Activated CD4-positive, alpha-beta memory T cell treated with anti-CD3 and anti-CD28 coated beads, Interleukin-2, amount 10 ng/mL, durations not matched to agents 7 days and 5 days (primary cell): Measurements from ENCODE around the gene LMX1B. TPM values are rescaled to one million over a fixed set of nuclear protein-coding genes. Genes with fewer than 3 reads are reported as not detected.
"Not testable (repeated sequence)": the region's sequence is repeated elsewhere in the genome, so short reads cannot be mapped to it uniquely, and the experiment has no call there.

Experiments
- CTCF ChIA-PET: fragments of 350-600 bp; sonication (Branson Sonifier 250); formaldehyde crosslinking; loops from one replicate; lab custom pipeline; 2021; ENCODE audit warnings: antibody characterized with exemption, inconsistent platforms; lab: Charles Lee
- POLR2A ChIA-PET: fragments of 350-600 bp; sonication (Branson Sonifier 250); formaldehyde crosslinking; loops from one replicate; lab custom pipeline; 2021; ENCODE audit warnings: antibody characterized with exemption; lab: Charles Lee
- DNase-seq: peaks from one replicate; pipeline ENCODE4 v3.0.0-alpha.2; 2020
- H3K27ac Mint-ChIP-seq: one replicate; pipeline ENCODE4 v1.8.0; 2021; ENCODE audit warnings: mild to moderate bottlenecking, mixed read lengths
- H3K27me3 Mint-ChIP-seq: one replicate; pipeline ENCODE4 v1.8.0; 2021; ENCODE audit warnings: mixed read lengths
- H3K36me3 Mint-ChIP-seq: one replicate; pipeline ENCODE4 v1.8.0; 2021; ENCODE audit warnings: low read depth, mixed read lengths
- H3K4me1 Mint-ChIP-seq: one replicate; pipeline ENCODE4 v1.8.0; 2021; ENCODE audit warnings: mixed read lengths
- H3K4me3 Mint-ChIP-seq: one replicate; pipeline ENCODE4 v1.8.0; 2021; ENCODE audit warnings: mild to moderate bottlenecking, mixed read lengths
- H3K9me3 Mint-ChIP-seq: one replicate; pipeline ENCODE4 v1.8.0; 2021; ENCODE audit warnings: mixed read lengths
- total RNA-seq, 2 experiments: library from RNA; stranded (reverse); gene quantifications; one replicate each; pipeline ENCODE4 v1.2.3, GENCODE V29; 2021

The LMX1B gene
- total RNA-seq, 2 experiments from 2014 or later, result not detected

DNA sequence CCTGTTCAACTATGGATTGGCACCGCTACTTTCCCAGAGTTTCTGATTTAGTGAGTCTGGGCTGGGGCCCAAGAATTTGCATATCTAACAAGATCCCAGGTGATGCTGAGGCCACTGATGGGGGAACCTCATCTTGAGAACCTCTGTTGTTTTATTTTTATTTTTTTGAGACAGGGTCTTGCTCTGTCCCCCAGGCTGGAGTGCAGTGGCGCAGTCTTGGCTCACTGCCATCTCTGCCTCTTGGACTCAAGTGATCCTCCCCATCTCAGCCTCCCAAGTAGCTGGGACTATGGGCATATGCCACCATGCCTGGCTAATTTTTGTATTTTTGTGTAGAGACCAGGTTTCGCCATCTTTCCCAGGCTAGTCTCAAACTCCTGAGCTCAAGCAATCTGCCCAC, 35.7 kb downstream of the LMX1B start:
- CTCF ChIA-PET, result no interaction called here
- POLR2A ChIA-PET, result no interaction called here

GRCh38 chr9:126650404-126651341, 36.9 kb downstream of the LMX1B start:
- CTCF ChIA-PET, result no interaction called here
- no peaks in the 10 kb centered on the region for H3K36me3 Mint-ChIP-seq

More for the DNA sequence above, 35.7 kb downstream of the LMX1B start:
- H3K36me3 Mint-ChIP-seq, result no peaks in the 10 kb centered on the region
- H3K27ac Mint-ChIP-seq, result no peak overlapping the region
- no peaks in the 10 kb centered on the region for H3K4me1 Mint-ChIP-seq
- H3K9me3 Mint-ChIP-seq, result no peaks in the 10 kb centered on the region
- DNase-seq, result no peak
- H3K27me3 Mint-ChIP-seq, result peaks cover 75% of the 10 kb centered on the region
- H3K4me3 Mint-ChIP-seq, result no peak overlapping the region

DNA sequence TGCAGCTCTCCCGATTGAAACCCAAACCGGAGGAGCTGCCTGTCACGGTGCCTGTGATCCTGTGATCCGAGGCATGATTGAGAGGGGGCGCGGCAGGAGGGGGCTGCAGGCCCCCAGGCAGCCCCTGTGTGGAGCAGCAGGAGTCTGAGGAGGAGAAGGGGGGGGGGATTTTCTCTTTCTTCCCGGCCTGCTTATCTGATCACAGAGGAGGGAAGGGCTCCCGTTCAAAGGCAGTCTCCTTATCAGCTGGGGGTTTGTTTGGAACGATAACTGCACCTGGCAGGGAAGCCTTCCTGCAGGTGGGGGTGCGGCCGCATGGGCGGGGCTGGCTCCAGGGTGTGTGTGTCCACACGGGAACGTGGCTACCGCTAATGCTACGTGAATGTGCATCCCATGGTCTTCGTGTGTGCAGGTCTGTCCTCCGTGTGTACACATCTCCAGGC, 38.4 kb downstream of the LMX1B start:
- no peak overlapping the region for H3K27ac Mint-ChIP-seq
- H3K4me1 Mint-ChIP-seq, result no peaks in the 10 kb centered on the region
- CTCF ChIA-PET, result interaction anchor here (0.6 kb wide), 1 partner anchor 159 kb away, joined by 4 read pairs; no protein-coding TSS in a partner anchor
- no peaks in the 10 kb centered on the region for H3K36me3 Mint-ChIP-seq
- no peak for DNase-seq
- POLR2A ChIA-PET, result no interaction called here
- peaks cover 68% of the 10 kb centered on the region for H3K27me3 Mint-ChIP-seq
- H3K4me3 Mint-ChIP-seq, result no peak overlapping the region
- no peaks in the 10 kb centered on the region for H3K9me3 Mint-ChIP-seq

More at GRCh38 chr9:126650404-126651341, 36.9 kb downstream of the LMX1B start:
- H3K27me3 Mint-ChIP-seq, result peaks cover 73% of the 10 kb centered on the region
- H3K4me1 Mint-ChIP-seq, result no peaks in the 10 kb centered on the region
- no peak overlapping the region for H3K27ac Mint-ChIP-seq
- DNase-seq, result no peak
- no peak overlapping the region for H3K4me3 Mint-ChIP-seq
- no peaks in the 10 kb centered on the region for H3K9me3 Mint-ChIP-seq
- POLR2A ChIA-PET, result no interaction called here

DNA sequence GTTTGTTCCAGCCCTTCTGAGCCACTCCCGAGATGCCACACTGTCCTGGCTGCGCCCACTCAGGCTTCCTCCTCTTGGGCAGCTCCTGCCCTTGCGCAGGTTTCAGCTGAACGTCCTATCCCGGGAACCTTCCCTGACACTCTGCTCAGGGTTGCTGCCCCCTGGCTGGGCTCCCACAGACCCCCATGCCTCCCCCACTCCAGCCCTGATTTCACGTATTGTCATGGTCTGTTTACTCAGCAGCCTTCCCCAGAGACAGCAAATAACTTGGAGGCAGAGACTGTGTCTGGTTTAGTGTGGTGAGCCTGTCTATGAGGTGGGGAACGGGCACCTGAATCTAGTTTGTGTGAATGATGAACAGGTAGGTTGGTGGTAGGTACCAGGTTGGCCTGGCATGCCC, 40.4 kb downstream of the LMX1B start:
- H3K27ac Mint-ChIP-seq, result no peak overlapping the region
- POLR2A ChIA-PET, result no interaction called here
- no peak overlapping the region for H3K4me3 Mint-ChIP-seq
- DNase-seq, result no peak
- CTCF ChIA-PET, result no interaction called here
- no peaks in the 10 kb centered on the region for H3K4me1 Mint-ChIP-seq
- H3K36me3 Mint-ChIP-seq, result no peaks in the 10 kb centered on the region
- no peaks in the 10 kb centered on the region for H3K9me3 Mint-ChIP-seq
- H3K27me3 Mint-ChIP-seq, result peaks cover 53% of the 10 kb centered on the region

GRCh38 chr9:126656214-126656613, 42.5 kb downstream of the LMX1B start:
- DNase-seq, H3K4me3 Mint-ChIP-seq, POLR2A ChIA-PET, H3K27ac Mint-ChIP-seq, H3K9me3 Mint-ChIP-seq, H3K36me3 Mint-ChIP-seq, H3K4me1 Mint-ChIP-seq: not testable (repeated sequence)
- peaks cover 39% of the 10 kb centered on the region for H3K27me3 Mint-ChIP-seq
- CTCF ChIA-PET, result interaction anchor here (0.7 kb wide), 1 partner anchor 26 kb away, joined by 5 read pairs; no protein-coding TSS in a partner anchor

- ChIA-PET CTCF (interaction anchor here (1.5 kb wide), 1 partner anchor 32 kb away, joined by 6 read pairs; no protein-coding TSS in a partner anchor), POLR2A (no interaction called here)
- Mint-ChIP-seq H3K27ac (no peak overlapping the region), H3K4me1 (no peaks in the 10 kb centered on the region), H3K27me3 (peaks cover 23% of the 10 kb centered on the region), H3K4me3 (no peak overlapping the region), H3K9me3 (no peaks in the 10 kb centered on the region), H3K36me3 (no peaks in the 10 kb centered on the region)
- no peak for DNase-seq
Observed at GRCh38 chr9:126658201-126658825, 44.6 kb downstream of the LMX1B start.

- Mint-ChIP-seq H3K4me1 (no peaks in the 10 kb centered on the region), H3K4me3 (no peak overlapping the region), H3K27ac (no peak overlapping the region), H3K36me3 (no peaks in the 10 kb centered on the region), H3K9me3 (no peaks in the 10 kb centered on the region), H3K27me3 (peaks cover 15% of the 10 kb centered on the region)
- POLR2A ChIA-PET, result no interaction called here
- CTCF ChIA-PET, result interaction anchor here (1.5 kb wide), 1 partner anchor 32 kb away, joined by 6 read pairs; no protein-coding TSS in a partner anchor
- DNase-seq, result no peak
Observed at GRCh38 chr9:126658956-126659555, 45.3 kb downstream of the LMX1B start.

GRCh38 chr9:126661122-126661520, 47.4 kb downstream of the LMX1B start:
- H3K9me3 Mint-ChIP-seq, result no peaks in the 10 kb centered on the region
- no peak overlapping the region for H3K27ac Mint-ChIP-seq
- POLR2A ChIA-PET, result no interaction called here
- no peak for DNase-seq
- H3K4me1 Mint-ChIP-seq, result no peaks in the 10 kb centered on the region
- H3K27me3 Mint-ChIP-seq, result peaks cover 14% of the 10 kb centered on the region
- no peaks in the 10 kb centered on the region for H3K36me3 Mint-ChIP-seq
- no peak overlapping the region for H3K4me3 Mint-ChIP-seq
- CTCF ChIA-PET, result no interaction called here

GRCh38 chr9:126661521-126662251, 48.0 kb downstream of the LMX1B start:
- Mint-ChIP-seq H3K4me3 (no peak overlapping the region), H3K27ac (no peak overlapping the region), H3K36me3 (no peaks in the 10 kb centered on the region), H3K4me1 (no peaks in the 10 kb centered on the region), H3K27me3 (peaks cover 20% of the 10 kb centered on the region), H3K9me3 (no peaks in the 10 kb centered on the region)
- DNase-seq, result no peak
- ChIA-PET CTCF (no interaction called here), POLR2A (no interaction called here)

GRCh38 chr9:126663661-126664072, 49.9 kb downstream of the LMX1B start:
- POLR2A ChIA-PET, result no interaction called here
- peaks cover 16% of the 10 kb centered on the region for H3K27me3 Mint-ChIP-seq

GRCh38 chr9:126664900-126665643, 51.3 kb downstream of the LMX1B start:
- POLR2A ChIA-PET, result no interaction called here

More at GRCh38 chr9:126663661-126664072, 49.9 kb downstream of the LMX1B start:
- Mint-ChIP-seq H3K36me3 (no peaks in the 10 kb centered on the region), H3K9me3 (no peaks in the 10 kb centered on the region), H3K27ac (no peak overlapping the region), H3K4me1 (no peaks in the 10 kb centered on the region), H3K4me3 (no peak overlapping the region)
- CTCF ChIA-PET, result no interaction called here
- DNase-seq, result no peak

DNA sequence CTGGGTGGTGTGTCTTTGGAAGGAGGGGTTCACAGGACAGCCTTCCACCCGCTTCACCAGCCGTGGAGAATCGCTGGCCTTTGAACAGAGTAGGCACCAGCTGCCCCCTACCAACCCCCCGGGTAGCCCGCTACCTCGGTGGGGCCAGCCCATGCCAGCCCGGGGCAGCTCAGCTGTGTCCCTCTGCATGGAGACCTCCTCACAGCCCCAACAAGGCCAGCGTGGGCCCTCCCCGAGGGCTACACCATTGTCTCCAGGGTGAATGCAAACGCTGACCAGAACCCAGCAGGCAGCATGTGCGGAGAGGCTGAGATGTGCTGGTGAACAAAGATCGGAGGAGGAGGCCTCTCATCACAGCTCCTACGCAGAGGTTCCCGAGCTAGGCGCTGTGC, 51.9 kb downstream of the LMX1B start:
- Mint-ChIP-seq H3K27me3 (peaks cover 16% of the 10 kb centered on the region), H3K36me3 (no peaks in the 10 kb centered on the region), H3K27ac (no peak overlapping the region), H3K4me3 (no peak overlapping the region), H3K4me1 (no peaks in the 10 kb centered on the region), H3K9me3 (no peaks in the 10 kb centered on the region)
- CTCF ChIA-PET, result no interaction called here
- no peak for DNase-seq
- POLR2A ChIA-PET, result no interaction called here

More at GRCh38 chr9:126664900-126665643, 51.3 kb downstream of the LMX1B start:
- Mint-ChIP-seq H3K9me3 (no peaks in the 10 kb centered on the region), H3K36me3 (no peaks in the 10 kb centered on the region), H3K4me1 (no peaks in the 10 kb centered on the region), H3K27ac (no peak overlapping the region), H3K27me3 (peaks cover 16% of the 10 kb centered on the region), H3K4me3 (no peak overlapping the region)
- no peak for DNase-seq
- CTCF ChIA-PET, result no interaction called here
